HG03354 (cell line): Measurements from ENCODE around the gene RAB18.
"Not testable (repeated sequence)": the region's sequence is repeated elsewhere in the genome, so short reads cannot be mapped to it uniquely, and the experiment has no call there.

Experiments used
- ATAC-seq: cut with Tn5 transposase; IDR thresholded peaks from one replicate; pipeline ENCODE4 v1.9.1; 2021; ENCODE audit warnings: mild to moderate bottlenecking; ENCODE audit not compliant: unreplicated experiment, poor library complexity, severe bottlenecking

The RAB18 gene

DNA sequence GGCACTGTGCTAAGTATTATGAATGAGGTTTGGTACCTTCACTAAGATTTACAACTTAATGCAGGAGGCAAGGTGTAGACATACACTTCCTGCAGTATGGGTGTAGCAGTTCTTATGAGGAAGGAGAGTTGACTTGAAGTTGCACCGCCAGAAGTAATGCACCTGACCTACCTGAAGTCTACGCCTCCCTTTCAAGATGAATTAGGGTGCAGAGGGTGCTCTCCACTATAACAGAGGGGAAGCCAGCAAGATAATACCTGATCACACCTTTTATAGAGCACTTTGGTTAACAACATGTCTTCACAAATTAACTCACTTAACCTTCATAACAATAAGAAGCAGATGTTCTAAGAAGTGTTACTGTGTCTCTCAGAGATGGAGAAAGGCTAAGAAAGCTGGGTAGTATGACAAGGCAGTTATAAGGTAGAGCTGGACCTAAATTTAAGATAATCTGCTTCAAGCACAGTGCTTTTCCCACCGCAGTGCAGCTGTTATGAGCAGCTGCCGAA, 552 bp upstream of the RAB18 start:
- no peak for ATAC-seq

DNA sequence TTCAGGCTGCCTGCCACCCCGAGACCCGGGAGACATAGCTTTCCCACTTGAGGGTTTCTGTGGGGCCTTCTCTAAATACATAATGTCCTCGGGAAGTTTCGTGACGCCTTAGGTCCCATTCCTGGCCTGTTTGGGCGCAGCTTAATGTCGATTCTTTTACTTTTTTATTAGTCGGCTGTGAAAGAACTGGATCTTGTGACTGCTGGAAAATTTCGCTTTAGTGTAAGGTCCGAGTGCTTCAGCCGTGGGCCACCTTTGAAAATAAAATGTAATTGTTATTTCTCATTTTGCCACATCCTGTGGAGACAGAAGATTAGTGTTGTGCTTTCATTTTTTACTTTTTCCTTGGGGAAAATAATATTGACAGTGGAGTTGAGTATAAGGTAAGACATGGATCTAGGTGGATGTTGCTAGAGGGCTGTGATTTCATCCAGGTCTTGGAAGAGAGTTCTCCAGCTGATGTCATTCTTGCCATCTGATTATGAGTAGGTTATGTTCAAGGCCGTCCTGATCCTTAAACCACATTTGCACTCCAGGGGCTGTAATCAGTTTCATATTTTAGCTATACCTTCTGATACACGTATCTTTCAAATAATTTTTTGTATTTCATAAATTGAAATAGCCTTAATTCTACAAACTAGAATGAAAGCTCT, 830 bp downstream of the RAB18 start:
- ATAC-seq: no peak

DNA sequence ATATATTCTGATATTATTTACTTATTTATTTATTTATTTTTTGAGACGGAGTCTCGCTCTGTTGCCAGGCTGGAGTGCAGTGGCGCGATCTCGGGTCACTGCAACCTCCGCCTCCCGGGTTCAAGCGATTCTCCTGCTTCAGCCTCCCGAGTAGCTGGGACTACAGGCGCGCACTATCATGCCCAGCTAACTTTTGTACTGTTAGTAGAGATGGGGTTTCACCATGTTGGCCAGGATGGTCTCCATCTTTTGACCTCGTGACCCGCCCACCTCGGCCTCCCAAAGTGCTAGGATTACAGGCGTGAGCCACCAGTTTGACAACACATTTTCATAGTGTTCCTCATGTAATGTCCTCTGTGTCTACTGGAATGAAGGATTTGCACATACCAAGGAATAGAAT, 1.4 kb downstream of the RAB18 start:
- not testable (repeated sequence) for ATAC-seq

GRCh38 chr10:27506280-27506679, 2.2 kb downstream of the RAB18 start:
- no peak for ATAC-seq

- no peak for ATAC-seq
These were observed 8.4 kb downstream of the RAB18 start for GRCh38 chr10:27512548-27512947.

DNA sequence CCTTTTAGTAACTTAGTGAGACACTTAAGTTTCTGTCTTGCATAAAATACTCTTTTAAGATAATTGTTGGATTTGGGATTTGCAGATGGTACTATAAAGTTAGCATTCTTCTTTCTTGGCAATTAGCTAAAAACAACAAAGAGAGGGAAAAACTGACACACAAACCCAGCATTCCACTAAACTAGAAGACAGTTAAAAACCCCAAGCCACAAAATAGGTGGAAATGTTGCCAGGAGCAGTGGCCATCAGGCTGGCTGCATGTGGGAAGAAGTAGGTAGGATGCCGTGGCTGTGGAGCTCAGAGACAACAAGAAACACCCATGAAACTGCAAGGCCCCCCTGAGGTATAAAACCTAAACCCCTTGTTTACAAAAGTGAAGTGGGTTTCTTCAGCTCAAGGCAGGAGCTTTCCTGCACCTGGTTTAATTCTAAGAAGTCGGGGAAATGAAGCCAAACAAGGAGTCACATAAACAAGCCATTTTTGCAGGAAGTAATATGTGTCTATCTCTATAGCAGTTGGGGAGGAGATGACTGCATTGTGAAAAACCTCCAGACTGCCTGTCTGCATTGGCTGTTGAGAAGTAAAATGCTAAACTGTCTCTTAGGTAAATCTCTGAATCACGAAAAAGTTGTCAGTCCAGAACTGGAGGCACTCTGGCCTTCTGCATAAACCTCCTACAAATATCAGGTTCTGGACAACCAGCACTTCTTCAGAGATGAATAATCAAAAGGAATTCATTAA, 9.5 kb downstream of the RAB18 start:
- ATAC-seq: no peak

DNA sequence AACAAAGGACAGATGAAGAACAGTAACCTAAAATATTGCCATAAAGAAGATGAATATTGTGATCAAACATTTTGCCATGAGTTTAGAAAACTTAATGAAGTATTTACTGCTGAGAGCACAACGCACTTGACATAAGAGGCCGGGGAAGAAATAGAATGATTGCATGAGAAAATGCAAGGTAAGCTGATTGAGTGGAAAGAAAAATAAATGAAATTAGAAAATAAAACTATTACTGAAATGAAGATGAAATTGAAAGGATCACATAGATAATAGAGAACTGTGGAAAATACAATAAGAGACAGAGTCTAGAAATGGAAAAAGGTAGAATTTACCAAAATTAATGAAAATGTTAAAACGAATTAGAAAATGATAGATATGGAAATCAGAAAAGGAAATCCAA, 10.1 kb downstream of the RAB18 start:
- ATAC-seq: no peak

DNA sequence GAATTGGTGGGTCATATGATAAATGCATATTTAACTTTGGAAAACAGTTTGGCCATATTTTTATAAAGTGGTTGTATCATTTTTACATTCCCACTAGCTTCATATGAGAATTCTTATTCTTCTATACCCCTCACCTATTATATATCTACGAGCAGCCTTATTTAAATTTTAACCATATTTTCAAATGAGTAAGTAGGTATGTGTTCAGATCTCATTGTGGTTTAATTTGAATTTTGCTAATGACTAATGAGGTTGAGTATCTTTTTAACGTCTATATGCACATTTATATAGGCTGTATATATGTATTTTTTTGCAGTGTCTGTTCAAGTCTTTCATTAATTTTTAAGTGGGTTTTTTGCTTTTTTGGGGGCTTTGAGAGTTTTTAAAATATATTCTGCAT, 14.2 kb downstream of the RAB18 start:
- ATAC-seq: no peak

- ATAC-seq: no peak
These were observed 21.7 kb downstream of the RAB18 start for GRCh38 chr10:27525819-27526218.

DNA sequence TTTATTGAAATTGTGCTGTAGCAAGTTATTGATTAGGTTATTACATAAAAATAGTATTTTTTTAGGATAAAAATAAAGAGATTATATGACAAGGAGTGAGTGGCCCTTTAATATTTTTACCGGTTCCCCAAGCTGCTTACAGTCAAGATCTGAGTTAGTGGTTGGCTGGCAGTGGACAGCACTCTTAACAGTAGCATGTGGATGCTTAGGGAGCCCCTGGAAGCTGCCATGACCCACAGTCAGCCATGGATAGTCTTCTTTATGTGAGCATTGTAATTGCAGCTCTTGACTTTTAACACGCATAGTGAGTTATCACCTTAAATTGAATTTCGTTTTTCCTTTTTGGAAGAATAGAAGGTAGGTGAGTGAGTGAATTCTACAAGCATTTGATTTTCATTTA, 22.1 kb downstream of the RAB18 start:
- no peak for ATAC-seq

GRCh38 chr10:27527666-27528295, 23.7 kb downstream of the RAB18 start:
- ATAC-seq: no peak

- ATAC-seq: no peak
These were observed 25.1 kb downstream of the RAB18 start for GRCh38 chr10:27529010-27529783.

GRCh38 chr10:27530477-27530876, 26.4 kb downstream of the RAB18 start:
- no peak for ATAC-seq

DNA sequence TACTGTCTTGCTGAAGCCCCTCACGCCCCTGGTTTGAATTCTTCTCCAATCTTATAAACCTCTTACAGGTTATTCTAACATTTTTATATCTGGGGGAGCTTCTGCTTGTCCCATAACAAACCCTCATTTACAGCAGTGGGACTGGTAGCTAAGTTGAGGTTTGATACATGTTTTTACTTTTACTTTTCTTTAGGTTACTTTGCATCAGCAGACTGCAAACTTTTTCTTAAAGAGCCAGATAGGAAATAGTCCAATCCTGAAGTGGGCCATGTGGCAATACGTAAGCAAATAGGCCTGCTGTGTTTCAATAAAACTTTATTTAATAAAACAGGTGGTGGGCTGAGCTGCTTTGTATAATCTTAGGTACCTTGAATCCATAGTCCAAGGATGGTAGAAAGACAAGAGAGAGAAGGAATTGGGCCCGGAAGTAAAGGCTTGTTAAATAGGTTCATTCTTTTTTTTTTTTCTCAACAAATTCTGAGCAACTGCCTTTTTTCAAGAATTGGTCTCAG, 27.3 kb downstream of the RAB18 start:
- no peak for ATAC-seq

- no peak for ATAC-seq
These were observed 30.1 kb downstream of the RAB18 start for GRCh38 chr10:27534161-27534700.

DNA sequence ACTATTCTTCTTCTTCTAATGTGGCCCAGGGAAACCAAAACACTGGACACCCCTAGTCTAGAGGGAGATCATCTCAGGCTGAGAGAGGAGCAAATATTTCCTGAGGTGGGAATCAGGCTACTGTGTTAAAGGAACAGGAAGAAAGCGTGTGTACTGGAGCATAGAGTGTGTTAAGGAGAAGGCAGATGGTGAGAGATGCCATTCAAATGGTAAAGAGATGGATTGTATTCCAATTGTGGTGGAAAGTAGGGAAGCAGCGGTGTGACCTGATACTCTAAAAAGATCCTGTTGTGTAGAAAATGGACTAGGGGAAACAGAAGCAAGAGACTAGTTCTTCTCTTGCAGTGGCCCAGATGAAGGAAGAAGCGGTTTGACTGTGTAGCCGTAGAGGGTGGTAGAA, 31.2 kb downstream of the RAB18 start:
- no peak for ATAC-seq

GRCh38 chr10:27536437-27536836, 32.3 kb downstream of the RAB18 start:
- no peak for ATAC-seq

GRCh38 chr10:27537166-27537565, 33.1 kb downstream of the RAB18 start:
- ATAC-seq: no peak

DNA sequence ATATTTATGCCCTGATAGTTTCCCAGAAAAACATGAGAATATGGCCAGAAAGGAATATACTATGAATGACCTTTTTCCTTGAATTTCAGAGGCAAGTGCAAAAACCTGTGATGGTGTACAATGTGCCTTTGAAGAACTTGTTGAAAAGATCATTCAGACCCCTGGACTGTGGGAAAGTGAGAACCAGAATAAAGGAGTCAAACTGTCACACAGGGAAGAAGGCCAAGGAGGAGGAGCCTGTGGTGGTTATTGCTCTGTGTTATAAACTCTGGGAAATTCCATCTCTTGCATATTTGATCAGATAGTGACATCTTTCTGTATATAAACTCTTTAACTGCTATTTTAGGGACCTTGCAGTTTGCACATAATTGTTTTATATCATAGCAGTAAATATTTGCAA, 33.7 kb downstream of the RAB18 start:
- no peak for ATAC-seq

DNA sequence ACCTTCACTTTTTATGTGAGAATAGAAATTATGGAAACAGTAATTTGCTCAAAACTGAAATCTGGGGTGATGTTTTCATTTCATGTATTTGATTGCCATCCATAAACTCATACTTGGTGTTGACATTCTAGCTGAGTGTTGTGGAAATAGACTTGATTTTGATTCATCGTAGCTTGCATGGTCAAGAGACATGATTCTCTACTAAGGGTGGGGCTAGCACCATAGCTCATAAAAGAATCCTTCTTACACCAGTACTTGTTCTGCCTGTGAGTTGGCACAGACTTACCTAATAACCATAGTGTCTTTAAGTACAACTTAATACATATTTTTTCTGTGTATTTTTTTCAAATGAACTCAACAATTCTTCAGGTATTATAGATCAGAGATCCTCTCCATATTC, 36.6 kb downstream of the RAB18 start:
- no peak for ATAC-seq
